ENCODE measurements around the gene PPP3CA. TPM values are rescaled to one million over a fixed set of nuclear protein-coding genes. Genes with fewer than 3 reads are reported as not detected.

PPP3CA gene
- total RNA-seq, 1 experiment from 2014 or later: 129 TPM

DNA sequence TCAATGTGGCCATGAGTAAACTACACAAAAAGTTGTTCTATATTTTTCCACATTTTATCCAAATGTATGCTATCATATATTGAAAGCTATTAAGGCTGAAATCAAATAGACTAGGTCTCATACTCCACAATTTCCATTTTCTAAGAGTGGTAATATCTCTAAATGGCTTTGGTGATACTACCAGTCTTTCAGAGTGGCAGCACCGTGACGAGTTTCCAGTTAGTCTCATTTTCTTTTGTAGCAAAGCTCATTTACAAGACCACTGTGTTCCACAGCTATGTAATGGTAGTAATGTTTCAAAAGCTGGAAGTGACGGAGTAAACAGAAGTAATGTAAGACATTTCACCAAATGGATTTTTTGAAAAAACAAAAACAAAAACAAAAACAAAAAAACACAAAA is 228.2 kb downstream of the PPP3CA start:
- H3K4me1 ChIP-seq (ENCODE audit: insufficient read depth, low read length, poor library complexity, severe bottlenecking): peaks cover 16% of the 10 kb centered on the region
- no peaks in the 10 kb centered on the region for H3K9me3 ChIP-seq (ENCODE audit: low read depth, low read length, poor library complexity, severe bottlenecking)
- intact Hi-C loops (cut with micrococcal nuclease; ENCODE audit: unreplicated experiment): no loop called here
- TF ChIP-seq, protein P1, sequence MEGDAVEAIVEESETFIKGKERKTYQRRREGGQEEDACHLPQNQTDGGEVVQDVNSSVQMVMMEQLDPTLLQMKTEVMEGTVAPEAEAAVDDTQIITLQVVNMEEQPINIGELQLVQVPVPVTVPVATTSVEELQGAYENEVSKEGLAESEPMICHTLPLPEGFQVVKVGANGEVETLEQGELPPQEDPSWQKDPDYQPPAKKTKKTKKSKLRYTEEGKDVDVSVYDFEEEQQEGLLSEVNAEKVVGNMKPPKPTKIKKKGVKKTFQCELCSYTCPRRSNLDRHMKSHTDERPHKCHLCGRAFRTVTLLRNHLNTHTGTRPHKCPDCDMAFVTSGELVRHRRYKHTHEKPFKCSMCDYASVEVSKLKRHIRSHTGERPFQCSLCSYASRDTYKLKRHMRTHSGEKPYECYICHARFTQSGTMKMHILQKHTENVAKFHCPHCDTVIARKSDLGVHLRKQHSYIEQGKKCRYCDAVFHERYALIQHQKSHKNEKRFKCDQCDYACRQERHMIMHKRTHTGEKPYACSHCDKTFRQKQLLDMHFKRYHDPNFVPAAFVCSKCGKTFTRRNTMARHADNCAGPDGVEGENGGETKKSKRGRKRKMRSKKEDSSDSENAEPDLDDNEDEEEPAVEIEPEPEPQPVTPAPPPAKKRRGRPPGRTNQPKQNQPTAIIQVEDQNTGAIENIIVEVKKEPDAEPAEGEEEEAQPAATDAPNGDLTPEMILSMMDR (conservative IDR thresholded peaks at IDR 0.05; ENCODE audit: low read depth, low read length): no peak
- TF ChIP-seq EZH2 (IDR thresholded peaks at IDR 0.05; ENCODE audit: borderline replicate concordance, low read depth, low read length, poor library complexity, severe bottlenecking): no peak
- DNase-seq (ENCODE audit: low spot score): no peak
- H3K27me3 ChIP-seq (replicated peaks; ENCODE audit: insufficient read depth, low read depth, low read length, poor library complexity): no peaks in the 10 kb centered on the region
- H3K36me3 ChIP-seq (ENCODE audit: insufficient read depth, low read length, poor library complexity, severe bottlenecking): no peaks in the 10 kb centered on the region
- POLR2A ChIA-PET (ENCODE audit: low non-redundant PET): no interaction called here
- CTCF ChIA-PET: no interaction called here
- no TSS peak for BruUV-seq (replicated peaks)
- no peak overlapping the region for H3K4me3 ChIP-seq (ENCODE audit: low read depth, low read length, poor library complexity, severe bottlenecking)
- no peak overlapping the region for H3K27ac ChIP-seq (ENCODE audit: low read depth, low read length, poor library complexity, severe bottlenecking)

DNA sequence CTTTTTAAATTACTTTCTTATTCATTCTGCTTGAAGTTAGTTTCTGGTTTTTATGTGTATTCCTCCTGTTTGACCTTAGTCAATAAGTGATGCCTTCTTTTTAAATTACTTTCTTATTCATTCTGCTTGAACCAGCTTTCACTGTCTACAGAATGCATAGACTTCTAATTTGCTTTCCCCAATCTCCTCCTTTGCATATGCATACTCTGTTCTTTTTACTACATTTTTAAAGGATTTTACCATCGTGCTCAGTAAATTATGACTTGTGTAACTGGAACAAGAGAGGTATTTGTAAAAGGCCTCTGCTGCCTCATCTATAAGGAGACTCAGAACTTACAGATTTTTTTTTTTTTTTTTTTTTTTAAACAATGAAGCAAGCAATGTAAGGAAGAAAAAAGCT is 228.7 kb downstream of the PPP3CA start:
- TF ChIP-seq, protein P1 (conservative IDR thresholded peaks at IDR 0.05; ENCODE audit: low read depth, low read length): no peak
- TF ChIP-seq EZH2 (IDR thresholded peaks at IDR 0.05; ENCODE audit: borderline replicate concordance, low read depth, low read length, poor library complexity, severe bottlenecking): no peak
- no peak overlapping the region for H3K27ac ChIP-seq (ENCODE audit: low read depth, low read length, poor library complexity, severe bottlenecking)
- POLR2A ChIA-PET (ENCODE audit: low non-redundant PET): no interaction called here
- DNase-seq (ENCODE audit: low spot score): no peak
- peaks cover 16% of the 10 kb centered on the region for H3K4me1 ChIP-seq (ENCODE audit: insufficient read depth, low read length, poor library complexity, severe bottlenecking)
- no TSS peak for BruUV-seq (replicated peaks)
- intact Hi-C loops (cut with micrococcal nuclease; ENCODE audit: unreplicated experiment): no loop called here
- H3K9me3 ChIP-seq (ENCODE audit: low read depth, low read length, poor library complexity, severe bottlenecking): no peaks in the 10 kb centered on the region
- no peak overlapping the region for H3K4me3 ChIP-seq (ENCODE audit: low read depth, low read length, poor library complexity, severe bottlenecking)
- CTCF ChIA-PET: no interaction called here
- no peaks in the 10 kb centered on the region for H3K27me3 ChIP-seq (replicated peaks; ENCODE audit: insufficient read depth, low read depth, low read length, poor library complexity)
- H3K36me3 ChIP-seq (ENCODE audit: insufficient read depth, low read length, poor library complexity, severe bottlenecking): no peaks in the 10 kb centered on the region

DNA sequence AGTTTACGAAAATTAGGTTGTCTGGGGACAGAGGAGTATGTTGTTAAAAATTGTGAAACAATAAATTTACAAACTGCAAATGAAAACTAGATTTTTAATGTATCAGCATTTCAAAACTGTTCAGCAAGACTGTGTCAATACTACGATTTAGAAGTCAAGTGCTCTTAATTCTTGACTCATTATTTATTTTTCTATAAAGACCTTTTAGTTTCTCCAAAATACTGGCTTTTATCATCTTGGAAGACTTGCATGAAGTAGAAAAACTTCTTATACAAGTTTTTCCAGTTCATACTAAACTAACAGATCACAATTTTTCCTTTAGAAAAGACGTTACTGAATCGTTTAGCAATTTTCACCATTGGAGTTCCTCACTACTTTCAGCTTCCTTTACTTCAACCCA is 231.4 kb downstream of the PPP3CA start:
- Histone ChIP-seq H3K9me3 (ENCODE audit: low read depth, low read length, poor library complexity, severe bottlenecking) (no peaks in the 10 kb centered on the region), H3K4me1 (ENCODE audit: insufficient read depth, low read length, poor library complexity, severe bottlenecking) (peaks cover 16% of the 10 kb centered on the region), H3K4me3 (ENCODE audit: low read depth, low read length, poor library complexity, severe bottlenecking) (no peak overlapping the region), H3K27ac (ENCODE audit: low read depth, low read length, poor library complexity, severe bottlenecking) (no peak overlapping the region), H3K36me3 (ENCODE audit: insufficient read depth, low read length, poor library complexity, severe bottlenecking) (no peaks in the 10 kb centered on the region), H3K27me3 (replicated peaks; ENCODE audit: insufficient read depth, low read depth, low read length, poor library complexity) (no peaks in the 10 kb centered on the region)
- TF ChIP-seq, protein P1 (conservative IDR thresholded peaks at IDR 0.05; ENCODE audit: low read depth, low read length): no peak
- no peak for TF ChIP-seq EZH2 (IDR thresholded peaks at IDR 0.05; ENCODE audit: borderline replicate concordance, low read depth, low read length, poor library complexity, severe bottlenecking)
- ChIA-PET POLR2A (ENCODE audit: low non-redundant PET) (no interaction called here), CTCF (no interaction called here)
- BruUV-seq (replicated peaks): no TSS peak
- intact Hi-C loops (cut with micrococcal nuclease; ENCODE audit: unreplicated experiment): no loop called here
- DNase-seq (ENCODE audit: low spot score): no peak

Measured in A673 (cell line).